ENCODE results near the gene DOCK9. TPM values are rescaled to one million over a fixed set of nuclear protein-coding genes. Genes with fewer than 3 reads are reported as not detected.

Gene DOCK9
- total RNA-seq, 1 experiment from 2014 or later = 100 TPM

GRCh38 chr13:98746968-98747367 is 230.9 kb downstream of the DOCK9 start:
- DNase-seq (ENCODE audit: low read depth) = no peak

Other genes with a start within 250 kb of the DOCK9 start
- gene SLC15A1, start 225.4 kb downstream of the DOCK9 start, total RNA-seq (2014; rRNA removed) = not detected in 2 replicates
- 46.9 and 54.7 TPM in 2 replicates for gene UBAC2, start 222.8 kb upstream of the DOCK9 start, total RNA-seq (2014; rRNA removed)